MCF 10A (cell line): ENCODE measurements around the gene KRTAP9-9. TPM values are rescaled to one million over a fixed set of nuclear protein-coding genes. Genes with fewer than 3 reads are reported as not detected.
"Not testable (repeated sequence)": the region's sequence is repeated elsewhere in the genome, so short reads cannot be mapped to it uniquely, and the experiment has no call there.

Experiments
- BruUV-seq: library from RNA; stranded (reverse); fragments of 400-500 nt; replicated peaks from 2 replicates; lab custom pipeline; 2021; lab: Mats Ljungman, UMichigan
- CTCF ChIA-PET: fragments of 300-600 bp; sonication (Branson Sonifier 250); formaldehyde crosslinking; extraction: SDS; loops from one replicate; lab custom pipeline; 2021; ENCODE audit warnings: antibody characterized with exemption, inconsistent platforms; lab: Yijun Ruan, JAX
- POLR2A ChIA-PET: fragments of 300-600, 350-650 bp; sonication (Branson Sonifier 250); formaldehyde crosslinking; extraction: SDS; loops from one replicate; lab custom pipeline; 2020; ENCODE audit warnings: antibody characterized with exemption, inconsistent platforms; lab: Yijun Ruan, JAX
- DNase-seq: peaks from one replicate; pipeline ENCODE4 v3.0.0-alpha.2; 2018; ENCODE audit not compliant: unreplicated experiment
- H3K27ac Mint-ChIP-seq: one replicate; pipeline ENCODE4 v1.8.0; 2022; ENCODE audit warnings: mild to moderate bottlenecking, low read depth, mixed read lengths; ENCODE audit not compliant: unreplicated experiment
- H3K27me3 Mint-ChIP-seq: one replicate; pipeline ENCODE4 v1.8.0; 2022; ENCODE audit warnings: mixed read lengths; ENCODE audit not compliant: insufficient read depth, unreplicated experiment
- H3K36me3 Mint-ChIP-seq: one replicate; pipeline ENCODE4 v1.8.0; 2022; ENCODE audit warnings: mild to moderate bottlenecking, moderate library complexity, mixed read lengths; ENCODE audit not compliant: insufficient read depth, unreplicated experiment
- H3K4me1 Mint-ChIP-seq: one replicate; pipeline ENCODE4 v1.8.0; 2022; ENCODE audit warnings: mixed read lengths; ENCODE audit not compliant: insufficient read depth, unreplicated experiment
- H3K4me3 Mint-ChIP-seq: one replicate; pipeline ENCODE4 v1.8.0; 2022; ENCODE audit warnings: mild to moderate bottlenecking, moderate library complexity, mixed read lengths; ENCODE audit not compliant: unreplicated experiment
- H3K9me3 Mint-ChIP-seq: one replicate; pipeline ENCODE4 v1.8.0; 2022; ENCODE audit warnings: mixed read lengths; ENCODE audit not compliant: unreplicated experiment
- intact Hi-C: fragments of 100-400 bp; cut with micrococcal nuclease; formaldehyde crosslinking; loops from 2 replicates; pipeline ENCODE4 v1.14.1; 2022
- total RNA-seq: library from RNA; stranded (reverse); gene quantifications from 2 replicates; pipeline ENCODE4 v1.2.3, GENCODE V29; 2022
- TF ChIP-seq, protein P1 (sequence below): fragments of 200-600 bp; IDR thresholded peaks from one replicate; pipeline ENCODE4 v1.8.0; 2022; ENCODE audit warnings: antibody characterized with exemption, mild to moderate bottlenecking; ENCODE audit not compliant: unreplicated experiment

Gene KRTAP9-9
- total RNA-seq, 1 experiment from 2014 or later = not detected

DNA sequence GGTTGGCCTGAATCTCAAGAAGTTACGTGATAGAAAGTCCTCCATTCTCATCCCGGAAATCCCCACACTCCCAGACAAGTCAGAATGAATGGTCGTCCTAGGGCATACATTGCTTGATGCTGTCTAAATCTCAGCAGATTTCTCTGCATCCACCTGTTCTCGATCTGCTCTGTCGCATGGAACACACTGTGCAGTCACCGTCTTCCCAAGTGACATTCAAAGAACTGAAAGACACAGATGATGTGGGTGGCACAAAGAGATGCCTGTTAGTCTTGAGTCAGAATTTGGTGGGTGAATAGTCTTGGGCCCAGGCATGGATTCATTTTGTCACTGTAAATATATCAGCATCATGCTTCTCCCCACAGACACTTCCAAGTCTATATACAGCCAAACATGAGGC lies 23.5 kb upstream of the KRTAP9-9 start:
- BruUV-seq = no TSS peak
- POLR2A ChIA-PET = no interaction called here
- H3K4me1 Mint-ChIP-seq = no peaks in the 10 kb centered on the region
- no peaks in the 10 kb centered on the region for H3K9me3 Mint-ChIP-seq
- H3K27me3 Mint-ChIP-seq = peaks cover 77% of the 10 kb centered on the region
- H3K36me3 Mint-ChIP-seq = no peaks in the 10 kb centered on the region
- DNase-seq = no peak
- H3K4me3 Mint-ChIP-seq = no peak overlapping the region
- intact Hi-C loops = no loop called here
- no peak overlapping the region for H3K27ac Mint-ChIP-seq
- TF ChIP-seq, protein P1, sequence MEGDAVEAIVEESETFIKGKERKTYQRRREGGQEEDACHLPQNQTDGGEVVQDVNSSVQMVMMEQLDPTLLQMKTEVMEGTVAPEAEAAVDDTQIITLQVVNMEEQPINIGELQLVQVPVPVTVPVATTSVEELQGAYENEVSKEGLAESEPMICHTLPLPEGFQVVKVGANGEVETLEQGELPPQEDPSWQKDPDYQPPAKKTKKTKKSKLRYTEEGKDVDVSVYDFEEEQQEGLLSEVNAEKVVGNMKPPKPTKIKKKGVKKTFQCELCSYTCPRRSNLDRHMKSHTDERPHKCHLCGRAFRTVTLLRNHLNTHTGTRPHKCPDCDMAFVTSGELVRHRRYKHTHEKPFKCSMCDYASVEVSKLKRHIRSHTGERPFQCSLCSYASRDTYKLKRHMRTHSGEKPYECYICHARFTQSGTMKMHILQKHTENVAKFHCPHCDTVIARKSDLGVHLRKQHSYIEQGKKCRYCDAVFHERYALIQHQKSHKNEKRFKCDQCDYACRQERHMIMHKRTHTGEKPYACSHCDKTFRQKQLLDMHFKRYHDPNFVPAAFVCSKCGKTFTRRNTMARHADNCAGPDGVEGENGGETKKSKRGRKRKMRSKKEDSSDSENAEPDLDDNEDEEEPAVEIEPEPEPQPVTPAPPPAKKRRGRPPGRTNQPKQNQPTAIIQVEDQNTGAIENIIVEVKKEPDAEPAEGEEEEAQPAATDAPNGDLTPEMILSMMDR = no peak
- CTCF ChIA-PET = no interaction called here

DNA sequence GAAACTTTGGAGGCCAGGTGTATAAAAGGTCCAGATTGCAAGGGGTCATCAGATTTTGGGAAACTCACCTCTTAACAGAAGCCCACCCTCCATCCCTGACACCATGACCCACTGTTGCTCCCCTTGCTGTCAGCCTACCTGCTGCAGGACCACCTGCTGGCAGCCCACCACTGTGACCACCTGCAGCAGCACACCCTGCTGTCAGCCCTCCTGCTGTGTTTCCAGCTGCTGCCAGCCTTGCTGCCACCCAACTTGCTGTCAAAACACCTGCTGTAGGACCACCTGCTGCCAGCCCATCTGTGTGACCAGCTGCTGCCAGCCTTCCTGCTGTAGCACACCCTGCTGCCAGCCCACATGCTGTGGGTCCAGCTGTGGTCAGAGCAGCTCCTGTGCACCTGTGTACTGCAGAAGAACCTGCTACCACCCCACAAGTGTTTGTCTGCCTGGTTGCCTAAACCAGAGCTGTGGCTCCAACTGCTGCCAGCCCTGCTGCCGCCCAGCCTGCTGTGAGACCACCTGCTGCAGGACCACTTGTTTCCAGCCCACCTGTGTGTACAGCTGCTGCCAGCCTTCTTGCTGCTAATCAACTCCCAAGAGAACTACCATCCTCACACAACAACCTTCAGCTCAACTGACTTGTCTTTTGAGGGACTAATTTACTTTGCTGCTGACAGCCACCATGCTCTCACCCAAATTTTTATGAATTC lies 22.6 kb upstream of the KRTAP9-9 start, which contains the start of gene KRTAP9-3:
KRTAP9-3 (plus strand) TSS at position 51 of the 707 bp plus-strand sequence; CDS start at position 104, 53 bp downstream.
- CTCF ChIA-PET = interaction anchor here (0.6 kb wide), 1 partner anchor 264 kb away, joined by 4 read pairs; no protein-coding TSS in a partner anchor
- POLR2A ChIA-PET, H3K4me3 Mint-ChIP-seq, H3K4me1 Mint-ChIP-seq, BruUV-seq, H3K9me3 Mint-ChIP-seq, intact Hi-C loops, H3K36me3 Mint-ChIP-seq, H3K27ac Mint-ChIP-seq, DNase-seq: not testable (repeated sequence)
- peaks cover 83% of the 10 kb centered on the region for H3K27me3 Mint-ChIP-seq

- CTCF ChIA-PET, H3K9me3 Mint-ChIP-seq, POLR2A ChIA-PET, H3K27ac Mint-ChIP-seq, H3K4me1 Mint-ChIP-seq, BruUV-seq, H3K36me3 Mint-ChIP-seq, DNase-seq, H3K4me3 Mint-ChIP-seq, intact Hi-C loops: not testable (repeated sequence)
- H3K27me3 Mint-ChIP-seq = peaks cover 68% of the 10 kb centered on the region
Measured at GRCh38 chr17:41237116-41237515, 18.1 kb upstream of the KRTAP9-9 start.

GRCh38 chr17:41237949-41238437 lies 17.2 kb upstream of the KRTAP9-9 start, which contains the start of gene KRTAP9-8:
KRTAP9-8 (plus strand) TSS chr17:41237999; CDS start chr17:41238052, 53 bp downstream.
- POLR2A ChIA-PET = interaction anchor here (0.7 kb wide), 1 partner anchor 221 kb away, joined by 3 read pairs; no protein-coding TSS in a partner anchor
- H3K9me3 Mint-ChIP-seq, H3K4me3 Mint-ChIP-seq, H3K4me1 Mint-ChIP-seq, BruUV-seq, CTCF ChIA-PET, H3K36me3 Mint-ChIP-seq, intact Hi-C loops, DNase-seq, H3K27ac Mint-ChIP-seq: not testable (repeated sequence)
- H3K27me3 Mint-ChIP-seq = peaks cover 67% of the 10 kb centered on the region

- intact Hi-C loops, DNase-seq, H3K9me3 Mint-ChIP-seq, POLR2A ChIA-PET, H3K27ac Mint-ChIP-seq, H3K4me1 Mint-ChIP-seq, BruUV-seq, H3K4me3 Mint-ChIP-seq, H3K36me3 Mint-ChIP-seq: not testable (repeated sequence)
- peaks cover 70% of the 10 kb centered on the region for H3K27me3 Mint-ChIP-seq
- CTCF ChIA-PET = interaction anchor here (0.6 kb wide), 1 partner anchor 102 kb away, joined by 3 read pairs; no protein-coding TSS in a partner anchor
Measured at GRCh38 chr17:41246995-41247787, 8.0 kb upstream of the KRTAP9-9 start.

DNA sequence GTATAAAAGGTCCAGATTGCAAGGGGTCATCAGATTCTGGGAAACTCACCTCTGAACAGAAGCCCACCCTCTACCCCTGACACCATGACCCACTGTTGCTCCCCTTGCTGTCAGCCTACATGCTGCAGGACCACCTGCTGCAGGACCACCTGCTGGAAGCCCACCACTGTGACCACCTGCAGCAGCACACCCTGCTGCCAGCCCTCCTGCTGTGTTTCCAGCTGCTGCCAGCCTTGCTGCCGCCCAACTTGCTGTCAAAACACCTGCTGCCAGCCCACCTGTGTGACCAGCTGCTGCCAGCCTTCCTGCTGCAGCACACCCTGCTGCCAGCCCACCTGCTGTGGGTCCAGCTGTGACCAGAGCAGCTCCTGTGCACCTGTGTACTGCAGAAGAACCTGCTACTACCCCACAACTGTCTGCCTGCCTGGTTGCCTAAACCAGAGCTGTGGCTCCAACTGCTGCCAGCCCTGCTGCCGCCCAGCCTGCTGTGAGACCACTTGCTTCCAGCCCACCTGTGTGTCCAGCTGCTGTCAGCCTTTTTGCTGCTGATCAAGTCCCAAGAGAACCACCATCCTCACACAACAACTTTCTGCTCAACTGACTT lies 5.4 kb upstream of the KRTAP9-9 start, which contains the start of gene KRTAP9-4:
KRTAP9-4 (plus strand) TSS at position 51 of the 604 bp plus-strand sequence; CDS start at position 85, 34 bp downstream.
- H3K27ac Mint-ChIP-seq, H3K4me1 Mint-ChIP-seq, BruUV-seq, H3K4me3 Mint-ChIP-seq, CTCF ChIA-PET, POLR2A ChIA-PET, H3K9me3 Mint-ChIP-seq, H3K36me3 Mint-ChIP-seq, intact Hi-C loops, DNase-seq: not testable (repeated sequence)
- H3K27me3 Mint-ChIP-seq = peaks cover 75% of the 10 kb centered on the region
